ENCODE measurements around the gene TSKU. TPM values are rescaled to one million over a fixed set of nuclear protein-coding genes. Genes with fewer than 3 reads are reported as not detected.

TSKU gene
- total RNA-seq, 1 donor = 24.6 TPM

GRCh38 chr11:76776472-76776871, 6.7 kb upstream of the TSKU start:
- TF ChIP-seq CTCF (IDR thresholded peaks at IDR 0.05; ENCODE audit: insufficient read depth, low read length) = no peak
- H3K4me3 ChIP-seq (ENCODE audit: low read depth, low read length) = no peak overlapping the region
- no peak for DNase-seq (ENCODE audit: low read depth)

GRCh38 chr11:76777305-76777704, 5.9 kb upstream of the TSKU start:
- no peak overlapping the region for H3K4me3 ChIP-seq (ENCODE audit: low read depth, low read length)
- no peak for TF ChIP-seq CTCF (IDR thresholded peaks at IDR 0.05; ENCODE audit: insufficient read depth, low read length)
- no peak for DNase-seq (ENCODE audit: low read depth)

- peak; percentile 50 for DNase-seq (ENCODE audit: low read depth)
- H3K4me3 ChIP-seq (ENCODE audit: low read depth, low read length) = no peak overlapping the region
These were observed 5.3 kb upstream of the TSKU start for GRCh38 chr11:76777876-76778275.

GRCh38 chr11:76778874-76779273, 4.3 kb upstream of the TSKU start:
- no peak for TF ChIP-seq CTCF (IDR thresholded peaks at IDR 0.05; ENCODE audit: insufficient read depth, low read length)
- DNase-seq (ENCODE audit: low read depth) = no peak
- no peak overlapping the region for H3K4me3 ChIP-seq (ENCODE audit: low read depth, low read length)

More at GRCh38 chr11:76777876-76778275, 5.3 kb upstream of the TSKU start:
- TF ChIP-seq CTCF (IDR thresholded peaks at IDR 0.05; ENCODE audit: insufficient read depth, low read length) = no peak

GRCh38 chr11:76781046-76781801, 1.9 kb upstream of the TSKU start:
- no peak for DNase-seq (ENCODE audit: low read depth)

GRCh38 chr11:76781807-76782530, 1.2 kb upstream of the TSKU start:
- peak overlapping the region; percentile 70 for H3K4me3 ChIP-seq (ENCODE audit: low read depth, low read length)
- TF ChIP-seq CTCF (IDR thresholded peaks at IDR 0.05; ENCODE audit: insufficient read depth, low read length) = no peak
- DNase-seq (ENCODE audit: low read depth) = no peak

More at GRCh38 chr11:76781046-76781801, 1.9 kb upstream of the TSKU start:
- TF ChIP-seq CTCF (IDR thresholded peaks at IDR 0.05; ENCODE audit: insufficient read depth, low read length) = no peak
- no peak overlapping the region for H3K4me3 ChIP-seq (ENCODE audit: low read depth, low read length)
